ENCODE measurements around the gene FOXO3.

FOXO3 gene

GRCh38 chr6:108690326-108691049 is 129.8 kb downstream of the FOXO3 start:
- DNase-seq: no peak

DNA sequence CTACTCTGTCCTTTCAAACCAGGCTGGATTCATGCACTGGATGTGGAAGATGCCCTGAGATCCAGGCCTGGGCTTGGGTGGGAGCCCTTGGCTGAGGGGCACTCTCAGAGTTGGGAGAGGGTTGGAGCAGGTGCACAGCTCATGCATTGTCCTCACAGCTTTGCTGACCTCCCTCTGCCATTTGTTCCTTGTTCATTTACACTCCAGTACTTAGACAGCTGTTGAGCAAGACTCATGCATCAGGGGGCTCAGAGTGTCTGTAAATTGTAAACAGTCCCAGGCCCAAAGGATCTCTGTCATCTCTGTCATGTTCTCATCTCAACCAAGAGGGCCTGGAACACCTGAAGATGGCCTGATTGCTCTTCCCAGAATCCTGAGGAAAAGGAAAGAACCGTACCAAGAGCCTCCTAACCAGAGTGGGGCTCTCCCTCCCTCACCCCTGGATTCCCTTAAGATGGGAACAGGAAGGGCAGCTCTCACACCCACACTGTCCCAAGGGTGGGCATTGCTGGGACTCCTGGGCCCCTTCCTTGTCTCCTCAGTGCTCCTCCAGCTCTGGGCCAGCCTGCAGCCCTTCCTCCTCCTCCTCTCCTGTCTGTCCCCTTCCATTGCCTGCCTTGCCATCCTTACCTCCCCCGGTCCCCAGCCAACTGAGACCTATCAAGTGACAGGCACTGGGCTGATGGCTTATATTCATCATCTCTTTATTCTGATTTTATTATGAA is 132.9 kb downstream of the FOXO3 start:
- no peak for DNase-seq

- DNase-seq: no peak
Measured at GRCh38 chr6:108694816-108695215, 134.1 kb downstream of the FOXO3 start.

GRCh38 chr6:108697561-108698161 is 136.9 kb downstream of the FOXO3 start:
- no peak for DNase-seq

DNA sequence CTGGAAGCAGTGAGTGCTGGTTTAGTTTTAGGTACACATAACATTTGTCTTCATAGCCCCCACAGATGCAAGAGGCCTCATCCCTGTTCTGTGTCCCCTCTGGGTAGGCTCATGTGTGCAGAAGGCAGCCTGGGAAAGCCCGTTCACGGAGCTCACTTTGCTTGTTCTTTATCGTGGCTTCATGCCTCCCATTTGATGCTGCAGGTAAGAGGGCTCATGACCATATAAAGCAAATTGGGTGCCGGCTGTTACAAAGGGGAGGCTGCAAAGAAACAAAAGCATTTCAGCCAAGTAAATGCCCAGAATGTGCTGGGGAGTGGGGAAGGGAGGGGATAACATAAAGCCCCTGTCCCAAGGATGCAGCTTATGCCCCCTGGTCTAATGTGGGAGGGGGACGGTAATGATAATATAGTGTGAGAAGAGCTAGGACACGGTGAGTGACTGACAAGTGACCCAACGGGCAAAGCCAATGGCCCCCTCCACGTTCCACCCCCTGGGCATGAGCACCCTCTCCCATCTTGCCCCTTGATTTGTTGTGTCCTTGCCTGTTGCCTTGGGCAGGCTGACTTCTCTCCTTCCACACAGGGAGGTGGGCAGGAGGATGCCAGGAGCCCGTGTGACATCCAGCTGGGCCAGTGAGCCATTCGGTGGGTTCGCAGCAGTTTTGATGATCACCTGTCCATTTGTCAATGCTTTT is 138.0 kb downstream of the FOXO3 start:
- no peak for DNase-seq

DNA sequence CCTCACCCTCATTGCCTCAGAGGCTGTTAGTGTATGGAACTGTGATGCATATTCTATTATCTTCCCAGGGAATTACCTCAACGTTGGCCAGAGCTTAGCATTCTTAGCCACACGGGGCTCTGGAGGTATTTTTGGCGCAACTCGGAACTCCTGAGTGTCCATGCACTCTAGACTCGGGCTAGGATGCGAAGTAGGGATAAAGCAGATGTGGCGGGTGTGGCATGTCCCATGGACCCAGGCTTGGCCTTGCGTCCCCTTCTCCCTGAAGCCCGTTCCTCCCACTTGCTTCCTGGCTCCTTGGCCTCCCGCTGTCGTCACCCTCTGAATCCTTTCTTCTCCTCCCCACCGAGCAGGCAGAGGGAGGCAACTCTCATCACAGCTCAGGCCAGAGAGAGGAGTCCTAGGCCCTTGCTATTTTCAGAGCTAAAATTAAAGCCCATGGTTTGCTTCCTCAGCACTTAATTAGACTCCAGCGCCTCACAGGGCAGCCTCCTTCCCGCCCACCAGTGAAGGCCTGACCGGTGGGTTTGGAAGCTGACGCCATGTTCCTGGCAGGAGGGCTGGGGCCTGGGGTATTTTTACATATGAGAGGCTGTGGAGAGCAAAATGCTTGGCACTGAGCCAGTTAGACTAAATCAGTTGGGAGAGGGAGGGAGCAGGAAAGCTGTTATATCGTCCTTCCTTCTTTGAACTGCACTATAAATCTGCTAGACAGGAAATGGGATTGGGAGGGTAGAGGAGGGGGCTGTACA is 138.7 kb downstream of the FOXO3 start:
- no peak for DNase-seq

- peak; percentile 18 for DNase-seq
Measured at GRCh38 chr6:108702106-108702851, 141.6 kb downstream of the FOXO3 start.

- no peak for DNase-seq
Measured at GRCh38 chr6:108706649-108707048, 145.9 kb downstream of the FOXO3 start.

GRCh38 chr6:108707328-108707976 is 146.7 kb downstream of the FOXO3 start:
- no peak for DNase-seq

DNA sequence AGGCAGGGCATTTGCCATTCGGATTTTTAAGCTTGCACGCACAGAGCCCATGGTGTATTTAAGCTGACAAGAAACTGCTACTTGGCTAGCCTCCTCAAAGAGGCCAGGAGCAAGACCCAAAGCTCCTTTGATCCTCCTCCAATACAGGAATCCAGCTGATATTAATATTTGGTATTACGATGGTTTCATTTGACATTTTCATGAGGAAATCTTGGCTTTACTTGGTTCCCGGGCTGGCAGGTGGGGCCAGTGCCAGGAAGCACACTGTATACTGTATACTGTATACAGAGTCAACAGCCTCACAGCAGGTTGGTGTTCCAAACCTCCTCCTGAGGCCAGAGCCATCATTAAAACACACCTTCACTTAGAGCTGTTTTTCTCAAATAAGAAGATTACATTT is 149.3 kb downstream of the FOXO3 start:
- no peak for DNase-seq

- no peak for DNase-seq
Measured at GRCh38 chr6:108710551-108710950, 149.8 kb downstream of the FOXO3 start.

GRCh38 chr6:108711071-108711470 is 150.4 kb downstream of the FOXO3 start:
- no peak for DNase-seq

- DNase-seq: no peak
Measured at GRCh38 chr6:108711826-108712225, 151.1 kb downstream of the FOXO3 start.

- no peak for DNase-seq
Measured at GRCh38 chr6:108712946-108713345, 152.2 kb downstream of the FOXO3 start.

DNA sequence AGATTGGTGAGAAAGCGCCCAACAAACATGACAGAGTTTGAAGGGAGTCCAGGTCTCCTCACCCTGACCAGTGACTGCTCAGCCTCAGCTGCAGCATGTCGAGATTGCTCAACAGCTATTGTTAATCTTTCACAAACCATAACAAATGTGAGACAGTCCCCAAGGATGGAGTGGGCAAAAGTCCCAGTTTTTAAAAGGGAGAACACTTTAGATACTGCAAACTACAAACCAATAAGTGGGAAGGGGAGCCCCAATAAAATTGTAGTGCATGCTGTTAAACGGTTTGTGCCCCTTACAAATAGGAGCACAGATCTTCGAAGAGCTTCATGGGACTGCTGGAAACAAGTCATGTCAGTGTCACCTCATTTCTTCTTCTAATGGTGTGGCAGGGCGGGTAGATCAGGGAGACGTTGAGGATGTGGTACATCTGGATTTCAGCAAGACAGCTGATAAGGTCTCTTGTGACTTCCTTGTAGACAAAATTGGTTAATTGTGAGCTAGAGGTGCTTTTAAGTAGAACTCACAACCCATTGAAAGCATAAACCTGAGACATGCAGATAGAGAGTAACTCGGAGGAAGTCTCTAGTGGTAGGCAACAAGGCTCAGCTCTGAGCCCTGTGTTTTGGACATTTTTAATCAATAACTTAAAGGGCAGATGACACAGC is 153.5 kb downstream of the FOXO3 start:
- peak; percentile 45 for DNase-seq

DNA sequence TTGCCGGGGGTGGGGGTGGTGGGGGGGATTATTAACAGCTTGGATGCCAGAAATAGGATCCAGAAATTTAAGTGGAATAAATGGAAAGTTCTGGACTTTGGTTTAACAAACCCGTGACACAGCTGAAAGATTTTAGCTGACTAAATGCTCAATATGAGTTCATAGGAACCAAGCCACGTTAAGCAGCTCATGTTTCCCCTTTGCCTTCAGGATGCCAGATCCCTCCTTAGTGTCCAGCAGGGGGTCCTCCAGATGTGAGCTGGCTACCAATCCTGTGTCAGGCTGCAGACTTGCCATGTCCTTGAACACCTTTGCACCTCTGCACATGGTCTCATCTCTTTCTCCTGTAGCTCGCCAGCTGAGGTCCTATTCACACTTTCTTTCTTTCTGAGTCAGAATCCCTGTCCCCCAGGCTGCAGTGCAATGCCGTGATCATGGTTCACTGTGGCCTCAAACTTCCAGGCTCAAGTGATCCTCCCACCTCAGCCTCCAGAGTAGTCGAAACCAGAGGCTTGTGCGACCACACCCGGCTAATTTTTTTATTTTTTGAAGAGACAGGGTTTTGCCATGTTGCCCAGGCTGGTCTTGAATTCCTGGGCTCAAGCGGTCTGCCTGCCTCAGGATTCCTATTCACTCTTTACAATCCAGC is 154.2 kb downstream of the FOXO3 start:
- DNase-seq: peak; percentile 5

- no peak for DNase-seq
Measured at GRCh38 chr6:108715832-108716231, 155.1 kb downstream of the FOXO3 start.

GRCh38 chr6:108716801-108717791 is 156.4 kb downstream of the FOXO3 start:
- no peak for DNase-seq

GRCh38 chr6:108719477-108719876 is 158.8 kb downstream of the FOXO3 start:
- no peak for DNase-seq

All from activated CD4-positive, alpha-beta T cell treated with anti-CD3 and anti-CD28 coated beads, Interleukin-10, Interleukin-2, amounts not matched to agents 100 ng/mL and 50 ng/mL, durations not matched to agents 16 hours and 8 hours (primary cell).